GM18951 (cell line): ENCODE measurements around the gene SPDYE3.
"Not testable (repeated sequence)": the region's sequence is repeated elsewhere in the genome, so short reads cannot be mapped to it uniquely, and the experiment has no call there.

Experiments used
- POLR2A ChIP-seq: IDR thresholded peaks from 4 replicates; pipeline ENCODE4 v1.6.1; 2011; ENCODE audit warnings: mild to moderate bottlenecking; ENCODE audit not compliant: insufficient read length, insufficient read depth; ENCODE audit errors: extremely low read depth
- in situ Hi-C: fragments of 300-500 bp; cut with MboI; formaldehyde crosslinking; loops from one replicate; pipeline ENCODE4 v1.12.0; 2022; ENCODE audit warnings: low sequenced_read_pairs, mixed read lengths, inconsistent platforms; ENCODE audit not compliant: unreplicated experiment

The SPDYE3 gene

GRCh38 chr7:100335566-100336466 lies 28.3 kb downstream of the SPDYE3 start:
- in situ Hi-C loops = not testable (repeated sequence)
- peak; percentile 90 for TF ChIP-seq POLR2A

GRCh38 chr7:100338083-100338696 lies 30.7 kb downstream of the SPDYE3 start:
- in situ Hi-C loops = not testable (repeated sequence)

- in situ Hi-C loops = loop anchor here (10.0 kb wide), 1 partner anchor 126 kb away; the partner anchor contains the start of gene PVRIG
Observed at GRCh38 chr7:100341286-100341685, 33.8 kb downstream of the SPDYE3 start.

GRCh38 chr7:100342765-100343164 lies 35.3 kb downstream of the SPDYE3 start:
- no peak for TF ChIP-seq POLR2A
- in situ Hi-C loops = loop anchor here (10.0 kb wide), 1 partner anchor 128 kb away; the partner anchor contains the start of gene PVRIG

- in situ Hi-C loops = loop anchor here (10.0 kb wide), 1 partner anchor 129 kb away; the partner anchor contains the start of gene PVRIG
Observed at GRCh38 chr7:100344124-100344559, 36.6 kb downstream of the SPDYE3 start.

- in situ Hi-C loops = loop anchor here (10.0 kb wide), 1 partner anchor 130 kb away; the partner anchor contains the start of gene PVRIG
Observed at GRCh38 chr7:100344560-100345287, 37.2 kb downstream of the SPDYE3 start.

- in situ Hi-C loops = loop anchor here (10.0 kb wide), 1 partner anchor 130 kb away; the partner anchor contains the start of gene PVRIG
Observed at GRCh38 chr7:100345288-100345672, 37.8 kb downstream of the SPDYE3 start.

GRCh38 chr7:100346921-100347320 lies 39.4 kb downstream of the SPDYE3 start:
- TF ChIP-seq POLR2A = no peak
- in situ Hi-C loops = loop anchor here (10.0 kb wide), 1 partner anchor 132 kb away; the partner anchor contains the start of gene PVRIG

GRCh38 chr7:100348805-100349204 lies 41.3 kb downstream of the SPDYE3 start:
- in situ Hi-C loops = loop anchor here (10.0 kb wide), 1 partner anchor 134 kb away; the partner anchor contains the start of gene PVRIG
- TF ChIP-seq POLR2A = no peak

GRCh38 chr7:100349757-100350156 lies 42.3 kb downstream of the SPDYE3 start:
- no peak for TF ChIP-seq POLR2A
- in situ Hi-C loops = loop anchor here (10.0 kb wide), 1 partner anchor 135 kb away; the partner anchor contains the start of gene PVRIG

GRCh38 chr7:100351657-100352058 lies 44.2 kb downstream of the SPDYE3 start:
- in situ Hi-C loops = no loop called here

GRCh38 chr7:100352230-100352781 lies 44.8 kb downstream of the SPDYE3 start:
- in situ Hi-C loops = not testable (repeated sequence)

More at GRCh38 chr7:100351657-100352058, 44.2 kb downstream of the SPDYE3 start:
- no peak for TF ChIP-seq POLR2A
